Left ventricle myocardium inferior (tissue), 1 donor: ENCODE results near the gene ADAMTSL2. TPM values are rescaled to one million over a fixed set of nuclear protein-coding genes. Genes with fewer than 3 reads are reported as not detected.

Experiments used
- DNase-seq: peaks from one replicate; pipeline ENCODE4 v3.0.0-alpha.2; 2020
- H3K27ac ChIP-seq: fragments of 200-600 bp; replicated peaks from 2 replicates; pipeline ENCODE4 v1.8.0; 2021
- H3K27me3 ChIP-seq: fragments of 200-600 bp; 2 replicates; pipeline ENCODE4 v1.8.0; 2021; ENCODE audit warnings: low read depth
- H3K36me3 ChIP-seq: fragments of 200-600 bp; 2 replicates; pipeline ENCODE4 v1.8.0; 2021
- H3K4me1 ChIP-seq: fragments of 200-600 bp; 2 replicates; pipeline ENCODE4 v1.8.0; 2021
- H3K4me3 ChIP-seq: fragments of 200-600 bp; 2 replicates; pipeline ENCODE4 v1.8.0; 2021; ENCODE audit warnings: mild to moderate bottlenecking, moderate library complexity
- H3K9me3 ChIP-seq: fragments of 200-600 bp; replicated peaks from 2 replicates; pipeline ENCODE4 v1.8.0; 2021
- CTCF ChIP-seq: fragments of 200-600 bp; IDR thresholded peaks from 2 replicates; pipeline ENCODE4 v1.8.0; 2021; ENCODE audit warnings: antibody characterized with exemption, mild to moderate bottlenecking, borderline replicate concordance
- intact Hi-C: fragments of 100-400 bp; cut with micrococcal nuclease; formaldehyde crosslinking; loops from one replicate; pipeline ENCODE4 v1.11.0; 2022
- total RNA-seq: library from RNA; stranded (reverse); fragmentation: NEBNext Ultra II Directional; extraction: Animal tissue kit (Norgen Biotek cat#: 25700); gene quantifications from one replicate; pipeline ENCODE4 v1.2.1, GENCODE V29; 2021
- donor health status: DM: no; HTN: yes; CAD: no; lungs with severe emphysema.

The ADAMTSL2 gene
- total RNA-seq, 1 donor from 2014 or later, result 6.0 TPM

- H3K9me3 ChIP-seq, result peaks cover 30% of the 10 kb centered on the region
- peaks cover 52% of the 10 kb centered on the region for H3K27me3 ChIP-seq
- H3K4me1 ChIP-seq, result no peaks in the 10 kb centered on the region
- intact Hi-C loops, result no loop called here
- no peak overlapping the region for H3K27ac ChIP-seq
- no peaks in the 10 kb centered on the region for H3K36me3 ChIP-seq
- DNase-seq, result no peak
- no peak overlapping the region for H3K4me3 ChIP-seq
- no peak for TF ChIP-seq CTCF
Observed at GRCh38 chr9:133599470-133600173, 65.1 kb downstream of the ADAMTSL2 start.

GRCh38 chr9:133600739-133601138 lies 66.2 kb downstream of the ADAMTSL2 start:
- Histone ChIP-seq H3K27me3 (peaks cover 52% of the 10 kb centered on the region), H3K4me3 (no peak overlapping the region), H3K36me3 (no peaks in the 10 kb centered on the region), H3K9me3 (peaks cover 30% of the 10 kb centered on the region), H3K4me1 (no peaks in the 10 kb centered on the region), H3K27ac (no peak overlapping the region)
- intact Hi-C loops, result no loop called here
- TF ChIP-seq CTCF, result no peak
- no peak for DNase-seq

GRCh38 chr9:133601746-133602145 lies 67.2 kb downstream of the ADAMTSL2 start:
- intact Hi-C loops, result no loop called here
- Histone ChIP-seq H3K9me3 (peaks cover 24% of the 10 kb centered on the region), H3K27ac (no peak overlapping the region), H3K4me1 (no peaks in the 10 kb centered on the region), H3K4me3 (no peak overlapping the region), H3K36me3 (no peaks in the 10 kb centered on the region), H3K27me3 (peaks cover 62% of the 10 kb centered on the region)
- TF ChIP-seq CTCF, result no peak
- DNase-seq, result no peak

- intact Hi-C loops, result no loop called here
- peaks cover 67% of the 10 kb centered on the region for H3K27me3 ChIP-seq
Observed at GRCh38 chr9:133602277-133602676, 67.8 kb downstream of the ADAMTSL2 start.

GRCh38 chr9:133603135-133603927 lies 68.8 kb downstream of the ADAMTSL2 start:
- Histone ChIP-seq H3K4me3 (no peak overlapping the region), H3K36me3 (no peaks in the 10 kb centered on the region), H3K27me3 (peaks cover 78% of the 10 kb centered on the region), H3K4me1 (no peaks in the 10 kb centered on the region), H3K9me3 (peaks cover 8% of the 10 kb centered on the region), H3K27ac (no peak overlapping the region)
- TF ChIP-seq CTCF, result no peak
- intact Hi-C loops, result no loop called here
- no peak for DNase-seq

More at GRCh38 chr9:133602277-133602676, 67.8 kb downstream of the ADAMTSL2 start:
- no peak for DNase-seq
- Histone ChIP-seq H3K36me3 (no peaks in the 10 kb centered on the region), H3K4me1 (no peaks in the 10 kb centered on the region), H3K4me3 (no peak overlapping the region), H3K9me3 (peaks cover 18% of the 10 kb centered on the region), H3K27ac (no peak overlapping the region)
- no peak for TF ChIP-seq CTCF
